ENCODE data around the gene KPNA6.
A peak's percentile ranks its signal among the peaks of the same experiment; 100 is the strongest.

KPNA6 gene

GRCh38 chr1:32187850-32188249, 80.0 kb downstream of the KPNA6 start:
- no peak for DNase-seq (ENCODE audit: low read depth in 2 of 2)

GRCh38 chr1:32192220-32192948, 84.5 kb downstream of the KPNA6 start:
- DNase-seq (ENCODE audit: low read depth in 2 of 2) = no peak

GRCh38 chr1:32194984-32195383, 87.1 kb downstream of the KPNA6 start:
- no peak for DNase-seq (ENCODE audit: low read depth in 2 of 2)

- DNase-seq (ENCODE audit: low read depth in 2 of 2) = no peak
Observed at GRCh38 chr1:32195531-32195930, 87.7 kb downstream of the KPNA6 start.

GRCh38 chr1:32195972-32196823, 88.3 kb downstream of the KPNA6 start:
- no peak for DNase-seq (ENCODE audit: low read depth in 2 of 2)

GRCh38 chr1:32197074-32197473, 89.2 kb downstream of the KPNA6 start:
- no peak for DNase-seq (ENCODE audit: low read depth in 2 of 2)

- DNase-seq (ENCODE audit: low read depth in 2 of 2) = no peak
Observed at GRCh38 chr1:32197837-32198236, 90.0 kb downstream of the KPNA6 start.

GRCh38 chr1:32198237-32199042, 90.6 kb downstream of the KPNA6 start:
- no peak for DNase-seq (ENCODE audit: low read depth in 2 of 2)

GRCh38 chr1:32199043-32199716, 91.3 kb downstream of the KPNA6 start:
- no peak for DNase-seq (ENCODE audit: low read depth in 2 of 2)

- no peak for DNase-seq (ENCODE audit: low read depth in 2 of 2)
Observed at GRCh38 chr1:32199717-32200072, 91.8 kb downstream of the KPNA6 start.

- DNase-seq (ENCODE audit: low read depth in 2 of 2) = peak; percentile 36 to 41
Observed at GRCh38 chr1:32200226-32201010, 92.6 kb downstream of the KPNA6 start, which contains the start of gene CCDC28B. TSS of gene CCDC28B (plus strand) at chr1:32200595. CDS start at chr1:32201936, 1,341 bp downstream.

GRCh38 chr1:32201011-32201855, 93.4 kb downstream of the KPNA6 start:
- peak; percentile 75 to 81 for DNase-seq (ENCODE audit: low read depth in 2 of 2)

GRCh38 chr1:32204943-32205361, 97.1 kb downstream of the KPNA6 start:
- no peak for DNase-seq (ENCODE audit: low read depth in 2 of 2)

GRCh38 chr1:32205401-32206370, 97.8 kb downstream of the KPNA6 start, which contains the start of gene IQCC:
TSS of gene IQCC (plus strand) at chr1:32205671. CDS start at chr1:32205682, 11 bp downstream.
- DNase-seq (ENCODE audit: low read depth in 2 of 2) = peak; percentile 82 to 84

- no peak for DNase-seq (ENCODE audit: low read depth in 2 of 2)
Observed at GRCh38 chr1:32208469-32208868, 100.6 kb downstream of the KPNA6 start.

GRCh38 chr1:32208891-32209328, 101.1 kb downstream of the KPNA6 start, which contains the start of gene DCDC2B:
TSS of gene DCDC2B (plus strand) at chr1:32209089. CDS start at chr1:32209094, 5 bp downstream.
- no peak for DNase-seq (ENCODE audit: low read depth in 2 of 2)

- no peak for DNase-seq (ENCODE audit: low read depth in 2 of 2)
Observed at GRCh38 chr1:32215629-32216480, 108.0 kb downstream of the KPNA6 start.

All from stimulated activated CD8-positive, alpha-beta memory T cell treated with anti-CD3 and anti-CD28 coated beads, Interleukin-15, amount 100 ng/mL, for 48 hours (primary cell).